ENCODE data around the gene PTPN12.

The PTPN12 gene

GRCh38 chr7:77600952-77601351 is 63.9 kb downstream of the PTPN12 start:
- DNase-seq (ENCODE audit: extremely low read depth, insufficient read length): no peak
- Histone ChIP-seq H3K27me3 (replicated peaks; ENCODE audit: control insufficient read depth, insufficient read depth, low read length) (no peaks in the 10 kb centered on the region), H3K36me3 (ENCODE audit: control insufficient read depth, insufficient read depth, low read length) (no peaks in the 10 kb centered on the region; the same call in 1 of the 2 replicates)

DNA sequence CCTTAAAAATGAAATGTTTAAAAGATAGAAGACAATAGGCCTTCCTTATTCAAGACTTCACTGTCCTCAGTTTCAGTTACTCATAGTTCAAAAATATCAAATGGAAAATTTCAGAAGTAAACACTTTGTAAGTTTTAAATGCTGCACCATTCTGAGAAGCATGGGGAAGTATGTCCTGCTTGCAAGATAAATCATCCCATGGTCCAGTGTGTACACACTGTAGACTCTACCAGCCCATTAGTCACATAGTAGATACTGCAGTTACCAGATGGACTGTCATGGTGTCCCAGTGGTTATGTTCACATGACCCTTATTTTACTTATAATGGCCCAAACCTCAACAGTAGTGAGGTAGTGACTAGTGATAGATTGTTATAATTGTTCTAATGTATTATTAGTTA is 69.5 kb downstream of the PTPN12 start:
- H3K27me3 ChIP-seq (replicated peaks; ENCODE audit: control insufficient read depth, insufficient read depth, low read length): no peaks in the 10 kb centered on the region
- H3K36me3 ChIP-seq (ENCODE audit: control insufficient read depth, insufficient read depth, low read length): no peaks in the 10 kb centered on the region
- no peak for TF ChIP-seq CTCF (IDR thresholded peaks at IDR 0.05; ENCODE audit: insufficient read depth, low read length, poor library complexity, severe bottlenecking)
- no peak for DNase-seq (ENCODE audit: extremely low read depth, insufficient read length)
- H3K4me3 ChIP-seq (replicated peaks; ENCODE audit: low read depth, low read length): no peak overlapping the region

More at GRCh38 chr7:77600952-77601351, 63.9 kb downstream of the PTPN12 start:
- no peak overlapping the region for H3K4me3 ChIP-seq (replicated peaks; ENCODE audit: low read depth, low read length)
- TF ChIP-seq CTCF (IDR thresholded peaks at IDR 0.05; ENCODE audit: insufficient read depth, low read length, poor library complexity, severe bottlenecking): no peak

GRCh38 chr7:77619314-77619713 is 82.2 kb downstream of the PTPN12 start:
- TF ChIP-seq CTCF (IDR thresholded peaks at IDR 0.05; ENCODE audit: insufficient read depth, low read length, poor library complexity, severe bottlenecking): no peak
- no peak for DNase-seq (ENCODE audit: extremely low read depth, insufficient read length)
- H3K27me3 ChIP-seq (replicated peaks; ENCODE audit: control insufficient read depth, insufficient read depth, low read length): no peaks in the 10 kb centered on the region
- no peak overlapping the region for H3K4me3 ChIP-seq (replicated peaks; ENCODE audit: low read depth, low read length)
- no peaks in the 10 kb centered on the region; the same call in none of the 2 replicates for H3K36me3 ChIP-seq (ENCODE audit: control insufficient read depth, insufficient read depth, low read length)

- Histone ChIP-seq H3K36me3 (ENCODE audit: control insufficient read depth, insufficient read depth, low read length) (peaks cover 2% of the 10 kb centered on the region), H3K27me3 (replicated peaks; ENCODE audit: control insufficient read depth, insufficient read depth, low read length) (no peaks in the 10 kb centered on the region), H3K4me3 (replicated peaks; ENCODE audit: low read depth, low read length) (no peak overlapping the region)
- DNase-seq (ENCODE audit: extremely low read depth, insufficient read length): no peak
- TF ChIP-seq CTCF (IDR thresholded peaks at IDR 0.05; ENCODE audit: insufficient read depth, low read length, poor library complexity, severe bottlenecking): no peak
Measured at GRCh38 chr7:77626586-77627308, 89.7 kb downstream of the PTPN12 start.

GRCh38 chr7:77627309-77627676 is 90.2 kb downstream of the PTPN12 start:
- no peak overlapping the region for H3K4me3 ChIP-seq (replicated peaks; ENCODE audit: low read depth, low read length)

More at GRCh38 chr7:77627309-77627676, 90.2 kb downstream of the PTPN12 start:
- TF ChIP-seq CTCF (IDR thresholded peaks at IDR 0.05; ENCODE audit: insufficient read depth, low read length, poor library complexity, severe bottlenecking): no peak
- DNase-seq (ENCODE audit: extremely low read depth, insufficient read length): no peak
- Histone ChIP-seq H3K27me3 (replicated peaks; ENCODE audit: control insufficient read depth, insufficient read depth, low read length) (no peaks in the 10 kb centered on the region), H3K36me3 (ENCODE audit: control insufficient read depth, insufficient read depth, low read length) (peaks cover 2% of the 10 kb centered on the region)
